Peyer's patch (tissue), 4 donors: ENCODE results near the gene DYNLL2.

Source experiments
- CTCF ChIP-seq, 6 experiments: fragments of 450-650 bp in 4 of 6; fragments of 200-600 bp in 2 of 6; sonication (generic) in 1 of 6; IDR thresholded peaks; one replicate each; pipeline ENCODE4 v1.5.1; 2017 to 2019; ENCODE audit warnings: antibody characterized with exemption in 6 of 6, mild to moderate bottlenecking in 3 of 6, moderate library complexity in 1 of 6
- POLR2A ChIP-seq, 2 donors: fragments of 450-650 bp; IDR thresholded peaks; one replicate each; pipeline ENCODE4 v1.5.1; 2017; ENCODE audit warnings: antibody characterized with exemption in 2 of 2, mild to moderate bottlenecking in 2 of 2, moderate library complexity in 2 of 2

DNA sequence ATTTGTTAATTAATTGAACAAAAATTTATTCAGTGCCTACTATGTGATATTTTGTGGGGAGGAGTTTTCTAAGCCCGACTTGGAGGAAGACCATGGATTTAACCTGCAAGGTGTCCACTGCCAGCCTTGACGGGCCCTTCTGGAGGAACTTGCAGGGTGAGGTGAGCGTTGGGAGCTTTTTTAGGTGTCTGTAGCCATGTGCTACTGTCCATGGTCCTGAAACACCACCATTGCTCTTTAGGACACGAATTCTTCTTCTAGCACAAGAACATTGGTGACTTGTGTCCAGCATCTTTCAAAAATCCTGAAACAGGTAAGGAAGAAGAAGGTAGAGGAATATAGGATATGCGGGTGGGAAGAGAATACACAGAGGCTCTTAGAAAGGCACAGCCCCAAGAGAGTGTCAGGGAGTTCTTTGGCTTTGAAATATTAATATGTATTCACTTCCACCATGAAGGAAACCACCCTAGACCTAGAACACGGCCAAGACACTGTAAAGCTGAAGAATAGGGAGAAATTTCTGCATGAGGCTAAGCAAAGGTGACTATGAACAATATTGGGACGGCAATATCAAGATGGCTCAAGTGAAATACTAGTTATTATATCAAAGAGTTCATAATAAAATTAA lies 37.1 kb downstream of the DYNLL2 start:
- TF ChIP-seq CTCF (IDR thresholded peaks at IDR 0.05) = no peak
- no peak for TF ChIP-seq POLR2A (IDR thresholded peaks at IDR 0.05)
